ENCODE measurements around the gene SLC14A1. TPM values are rescaled to one million over a fixed set of nuclear protein-coding genes. Genes with fewer than 3 reads are reported as not detected.

The SLC14A1 gene
- total and polyA plus RNA-seq, 2 experiments from 2014 or later: 0.29 to 0.54 TPM

- H3K4me3 ChIP-seq: no peak overlapping the region
- H3F3A ChIP-seq (ENCODE audit: insufficient read depth): no peaks in the 10 kb centered on the region
- no peak overlapping the region for H3K9ac ChIP-seq
- TF ChIP-seq EZH2phosphoT487 (IDR thresholded peaks at IDR 0.05; ENCODE audit: insufficient read depth, low read depth): no peak
- no peak for TF ChIP-seq EZH2 (IDR thresholded peaks at IDR 0.05; ENCODE audit: insufficient read depth, poor library complexity, severe bottlenecking)
- peak; percentile 85 for DNase-seq
- H3K9me2 ChIP-seq (ENCODE audit: insufficient read depth): no peaks in the 10 kb centered on the region
- H3K9me3 ChIP-seq (ENCODE audit: low read depth): no peaks in the 10 kb centered on the region
- peak overlapping the region; percentile 25 for H3K4me2 ChIP-seq (ENCODE audit: unreplicated experiment)
- H4K20me1 ChIP-seq (ENCODE audit: insufficient read depth): no peaks in the 10 kb centered on the region
- in situ Hi-C loops (cut with MboI): loop anchor here (10.0 kb wide), 1 partner anchor 184 kb away; no protein-coding TSS in a partner anchor
- no peaks in the 10 kb centered on the region for H3K27me3 ChIP-seq (replicated peaks; ENCODE audit: insufficient read depth)
- no peaks in the 10 kb centered on the region for H3K4me1 ChIP-seq (ENCODE audit: insufficient read depth)
- no peak overlapping the region for H3K27ac ChIP-seq
- WGBS, 2 experiments (ENCODE audit: low coverage in 1 of 2, low lambda C conversion rate in 2 of 2, missing lambda C conversion rate in 2 of 2): 16% methylated on average over 12 of the region's 12 CpGs
- H3K79me2 ChIP-seq (ENCODE audit: insufficient read depth): no peaks in the 10 kb centered on the region
- H2AFZ ChIP-seq: peak overlapping the region; percentile 39; the same call in 1 of the 2 replicates
- H3K36me3 ChIP-seq (ENCODE audit: low read depth): no peaks in the 10 kb centered on the region
These were observed 32.8 kb upstream of the SLC14A1 start for GRCh38 chr18:45690975-45691815.

GRCh38 chr18:45691816-45692179 is 32.2 kb upstream of the SLC14A1 start:
- Histone ChIP-seq H3K9me3 (ENCODE audit: low read depth) (no peaks in the 10 kb centered on the region), H3K27ac (no peak overlapping the region), H3F3A (ENCODE audit: insufficient read depth) (no peaks in the 10 kb centered on the region), H3K36me3 (ENCODE audit: low read depth) (no peaks in the 10 kb centered on the region), H3K79me2 (ENCODE audit: insufficient read depth) (no peaks in the 10 kb centered on the region), H3K9me2 (ENCODE audit: insufficient read depth) (no peaks in the 10 kb centered on the region), H3K9ac (no peak overlapping the region), H3K4me3 (no peak overlapping the region), H3K4me1 (ENCODE audit: insufficient read depth) (no peaks in the 10 kb centered on the region), H3K4me2 (ENCODE audit: unreplicated experiment) (no peak overlapping the region), H3K27me3 (replicated peaks; ENCODE audit: insufficient read depth) (no peaks in the 10 kb centered on the region), H4K20me1 (ENCODE audit: insufficient read depth) (no peaks in the 10 kb centered on the region), H2AFZ (no peak overlapping the region)
- no peak for DNase-seq
- TF ChIP-seq EZH2phosphoT487 (IDR thresholded peaks at IDR 0.05; ENCODE audit: insufficient read depth, low read depth): no peak
- TF ChIP-seq EZH2 (IDR thresholded peaks at IDR 0.05; ENCODE audit: insufficient read depth, poor library complexity, severe bottlenecking): no peak
- WGBS, 2 experiments (ENCODE audit: low coverage in 1 of 2, low lambda C conversion rate in 2 of 2, missing lambda C conversion rate in 2 of 2): 37 to 53% methylated on average over 6 to 7 of the region's 7 CpGs
- in situ Hi-C loops (cut with MboI): loop anchor here (10.0 kb wide), 1 partner anchor 183 kb away; no protein-coding TSS in a partner anchor

- no peaks in the 10 kb centered on the region for H3K9me2 ChIP-seq (ENCODE audit: insufficient read depth)
- peak; percentile 67 for DNase-seq
- no peak overlapping the region for H3K4me3 ChIP-seq
- H4K20me1 ChIP-seq (ENCODE audit: insufficient read depth): no peaks in the 10 kb centered on the region
- no peak overlapping the region for H3K4me2 ChIP-seq (ENCODE audit: unreplicated experiment)
- no peaks in the 10 kb centered on the region for H3K36me3 ChIP-seq (ENCODE audit: low read depth)
- H3F3A ChIP-seq (ENCODE audit: insufficient read depth): no peaks in the 10 kb centered on the region
- H3K9me3 ChIP-seq (ENCODE audit: low read depth): no peaks in the 10 kb centered on the region
- 64 to 76% methylated on average over 1 of the region's 1 CpG for WGBS, 2 experiments (ENCODE audit: low coverage in 1 of 2, low lambda C conversion rate in 2 of 2, missing lambda C conversion rate in 2 of 2)
- no peak overlapping the region for H3K9ac ChIP-seq
- H3K4me1 ChIP-seq (ENCODE audit: insufficient read depth): no peaks in the 10 kb centered on the region
- peak overlapping the region; percentile 26 for H3K27ac ChIP-seq
- no peak for TF ChIP-seq EZH2phosphoT487 (IDR thresholded peaks at IDR 0.05; ENCODE audit: insufficient read depth, low read depth)
- TF ChIP-seq EZH2 (IDR thresholded peaks at IDR 0.05; ENCODE audit: insufficient read depth, poor library complexity, severe bottlenecking): no peak
- no peak overlapping the region for H2AFZ ChIP-seq
- H3K79me2 ChIP-seq (ENCODE audit: insufficient read depth): no peaks in the 10 kb centered on the region
- H3K27me3 ChIP-seq (replicated peaks; ENCODE audit: insufficient read depth): no peaks in the 10 kb centered on the region
- in situ Hi-C loops (cut with MboI): no loop called here
These were observed 21.2 kb upstream of the SLC14A1 start for GRCh38 chr18:45702708-45703265.

- Histone ChIP-seq H3K79me2 (ENCODE audit: insufficient read depth) (no peaks in the 10 kb centered on the region), H3K4me3 (no peak overlapping the region), H3K36me3 (ENCODE audit: low read depth) (no peaks in the 10 kb centered on the region), H3K4me1 (ENCODE audit: insufficient read depth) (no peaks in the 10 kb centered on the region), H3K27ac (no peak overlapping the region), H3K27me3 (replicated peaks; ENCODE audit: insufficient read depth) (no peaks in the 10 kb centered on the region), H3K9me2 (ENCODE audit: insufficient read depth) (no peaks in the 10 kb centered on the region), H4K20me1 (ENCODE audit: insufficient read depth) (no peaks in the 10 kb centered on the region; the same call in 1 of the 2 replicates), H3F3A (ENCODE audit: insufficient read depth) (no peaks in the 10 kb centered on the region), H3K9me3 (ENCODE audit: low read depth) (no peaks in the 10 kb centered on the region), H3K9ac (no peak overlapping the region), H2AFZ (no peak overlapping the region), H3K4me2 (ENCODE audit: unreplicated experiment) (no peak overlapping the region)
- 60% methylated on average over 4 of the region's 4 CpGs for WGBS, 2 experiments (ENCODE audit: low coverage in 1 of 2, low lambda C conversion rate in 2 of 2, missing lambda C conversion rate in 2 of 2)
- TF ChIP-seq EZH2phosphoT487 (IDR thresholded peaks at IDR 0.05; ENCODE audit: insufficient read depth, low read depth): no peak
- no peak for TF ChIP-seq EZH2 (IDR thresholded peaks at IDR 0.05; ENCODE audit: insufficient read depth, poor library complexity, severe bottlenecking)
- in situ Hi-C loops (cut with MboI): no loop called here
- DNase-seq: no peak
These were observed 15.2 kb upstream of the SLC14A1 start for GRCh38 chr18:45708831-45709230.
